GM12878 (cell line): ENCODE measurements around the gene OR51T1. TPM values are rescaled to one million over a fixed set of nuclear protein-coding genes. Genes with fewer than 3 reads are reported as not detected.

ENCODE experiments used
- ATAC-seq: fragments of 200-7000 bp; cut with Tn5 transposase; 3 replicates; pipeline ENCODE4 v1.9.1; 2020; ENCODE audit warnings: mild to moderate bottlenecking, moderate library complexity
- Bru-seq: library from RNA; stranded (reverse); fragments of 400-500 nt; gene quantifications from one replicate; lab custom pipeline; 2021; lab: Mats Ljungman, UMichigan
- BruChase-seq, 2 experiments: library from RNA; stranded (reverse); fragments of 400-500 nt; gene quantifications; one replicate each; lab custom pipeline; 2021; lab: Mats Ljungman, UMichigan
- BruUV-seq: library from RNA; stranded (reverse); fragments of 400-500 nt; replicated peaks from 2 replicates; lab custom pipeline; 2021; lab: Mats Ljungman, UMichigan
- CTCF ChIA-PET: fragments of 300-600 bp; sonication (Branson Sonifier 250); formaldehyde crosslinking; extraction: SDS; loops from one replicate; lab custom pipeline; 2021; ENCODE audit warnings: inconsistent platforms; lab: Yijun Ruan, JAX
- POLR2A ChIA-PET: fragments of 350-600 bp; formaldehyde crosslinking; extraction: SDS; loops from one replicate; lab custom pipeline; 2021; ENCODE audit warnings: inconsistent platforms; lab: Charles Lee
- RAD21 ChIA-PET: fragments of 300-600 bp; sonication (Branson Sonifier 250); formaldehyde crosslinking; loops from one replicate; lab custom pipeline; 2023; ENCODE audit warnings: antibody characterized with exemption; ENCODE audit not compliant: unreplicated experiment; lab: Charles Lee
- SMC1A ChIA-PET: fragments of 300-600 bp; sonication (Branson Sonifier 250); formaldehyde crosslinking; loops from one replicate; lab custom pipeline; 2023; ENCODE audit not compliant: unreplicated experiment, uncharacterized antibody; lab: Charles Lee
- DNase-seq: peaks from one replicate; pipeline ENCODE4 v3.0.0-alpha.2; 2011; ENCODE audit warnings: low read depth, low spot score
- FAIRE-seq: peaks from 3 replicates; lab custom pipeline; 2011; peaks lifted over from hg19 to GRCh38; lab: Jason Lieb, UNC
- H2AFZ ChIP-seq: 2 replicates; pipeline ENCODE4 v1.6.0; 2011; ENCODE audit warnings: low read depth, low read length, control low read depth; ENCODE audit not compliant: control insufficient read depth
- H3K27ac ChIP-seq: 2 replicates; pipeline ENCODE4 v1.5.1; 2011; ENCODE audit warnings: control low read depth; ENCODE audit not compliant: control insufficient read depth, insufficient read depth
- H3K27me3 ChIP-seq, 2 experiments: replicated peaks in 1 of 2; 2 replicates each; pipeline versions ENCODE4 v1.6.0 to v1.6.1; 2011; ENCODE audit warnings: low read length in 1 of 2; ENCODE audit not compliant: control insufficient read depth in 2 of 2, insufficient read depth in 2 of 2
- H3K36me3 ChIP-seq, 2 experiments: 2 replicates each; pipeline ENCODE4 v1.5.1; 2011; ENCODE audit warnings: low read length in 1 of 2; ENCODE audit not compliant: control insufficient read depth in 2 of 2, insufficient read depth in 2 of 2
- H3K4me1 ChIP-seq: 2 replicates; pipeline ENCODE4 v1.6.1; 2011; ENCODE audit warnings: mild to moderate bottlenecking, low read length, moderate library complexity, mixed read lengths; ENCODE audit not compliant: control insufficient read depth, insufficient read depth
- H3K4me2 ChIP-seq: 2 replicates; pipeline ENCODE4 v1.6.0; 2011; ENCODE audit warnings: control low read depth; ENCODE audit not compliant: control insufficient read depth, insufficient read depth
- H3K4me3 ChIP-seq: fragments of 200-600 bp; sonication (generic); 2 replicates; pipeline ENCODE4 v1.5.1; 2016
- H3K79me2 ChIP-seq: 2 replicates; pipeline ENCODE4 v1.6.0; 2011; ENCODE audit warnings: low read length; ENCODE audit not compliant: control insufficient read depth, insufficient read depth
- H3K9ac ChIP-seq: 2 replicates; pipeline ENCODE4 v1.8.0; 2011; ENCODE audit warnings: low read length, control low read depth, mixed read lengths; ENCODE audit not compliant: control insufficient read depth, insufficient read depth
- H3K9me3 ChIP-seq: replicated peaks from 3 replicates; pipeline ENCODE4 v1.5.1; 2011; ENCODE audit warnings: mild to moderate bottlenecking, low read length; ENCODE audit not compliant: control insufficient read depth, insufficient read depth
- H4K20me1 ChIP-seq: 2 replicates; pipeline ENCODE4 v1.6.0; 2011; ENCODE audit not compliant: control insufficient read depth, insufficient read depth
- BCLAF1 ChIP-seq: fragments of 450-650 bp; IDR thresholded peaks from 2 replicates; pipeline ENCODE4 v1.6.1; 2017; ENCODE audit warnings: antibody characterized with exemption, mild to moderate bottlenecking, moderate library complexity
- CREB1 ChIP-seq: IDR thresholded peaks from 2 replicates; pipeline ENCODE4 v1.6.1; 2012; ENCODE audit warnings: low read depth, mild to moderate bottlenecking, inconsistent platforms
- EZH2 ChIP-seq: IDR thresholded peaks from 2 replicates; pipeline ENCODE4 v1.6.1; 2012; ENCODE audit warnings: low read depth, mild to moderate bottlenecking, control low read depth, inconsistent platforms, low read length, borderline replicate concordance; ENCODE audit not compliant: control insufficient read depth
- RELB ChIP-seq: fragments of 450-650 bp; IDR thresholded peaks from 2 replicates; pipeline ENCODE4 v1.6.1; 2017; ENCODE audit warnings: low read depth, mild to moderate bottlenecking, moderate library complexity
- STAT1 ChIP-seq: fragments of 450-650 bp; conservative IDR thresholded peaks from 2 replicates; pipeline ENCODE4 v1.6.1; 2014; ENCODE audit warnings: antibody characterized with exemption, mild to moderate bottlenecking
- TAF1 ChIP-seq: IDR thresholded peaks from 2 replicates; pipeline ENCODE4 v1.6.1; 2011; ENCODE audit warnings: mild to moderate bottlenecking, low read depth, low read length, borderline replicate concordance
- WRNIP1 ChIP-seq: IDR thresholded peaks from 2 replicates; pipeline ENCODE4 v1.6.1; 2011; ENCODE audit warnings: low read depth, low read length, improper control_type of control experiment, borderline replicate concordance
- YY1 ChIP-seq: IDR thresholded peaks from 2 replicates; pipeline ENCODE4 v1.6.1; 2011; ENCODE audit warnings: low read depth, mild to moderate bottlenecking, low read length
- WGBS: methylation state at CpG from one replicate; pipeline ENCODE4 v1.1.6; 2016; ENCODE audit warnings: low lambda C conversion rate; ENCODE audit not compliant: insufficient replicate concordance, insufficient coverage; ENCODE audit errors: missing lambda C conversion rate; 5-methylcytosine and 5-hydroxymethylcytosine counted together
- in situ Hi-C: fragments of 300-500 bp; cut with MboI; formaldehyde crosslinking; loops from 9 replicates; pipeline ENCODE4 v1.14.3; 2018; ENCODE audit warnings: mixed read lengths
- intact Hi-C: fragments of 100-400 bp; cut with micrococcal nuclease; formaldehyde crosslinking; loops from one replicate; pipeline ENCODE4 v1.14.2; 2022; ENCODE audit not compliant: unreplicated experiment
- long read RNA-seq, 2 experiments: library from polyadenylated mRNA; unstranded; transcript quantifications; one replicate each; pipeline ENCODE4 v2.0.0, GENCODE V29; 2019 to 2020
- polyA minus RNA-seq, 3 experiments: library from RNA; depleted of rRNA, polyadenylated mRNA; stranded (reverse); fragments of >200 nt; gene quantifications; 2 replicates each; pipeline ENCODE4 v1.2.3, GENCODE V29; 2011
- polyA plus RNA-seq, 11 experiments: library from polyadenylated mRNA; depleted of rRNA in 4 of 11; unstranded in 6 of 11; stranded (reverse) in 5 of 11; fragments of >200 nt; fragmentation: Nextera tagmentation in 4 of 11; fragmentation: Illumina TruSeq in 1 of 11; extraction: Ambion mirVana in 4 of 11; extraction: Trizol in 1 of 11; gene quantifications; 1 replicate in 1 of 11; 2 replicates in 10 of 11; pipeline versions ENCODE4 v1.2.1 to v1.2.3, GENCODE V29; 2011 to 2016; ENCODE audit warnings: inconsistent platforms in 2 of 11, missing spikeins in 2 of 11, low read depth in 1 of 11
- total RNA-seq, 4 experiments: library from RNA; depleted of rRNA in 3 of 4; stranded (reverse); fragments of >200 nt in 3 of 4; fragmentation: Illumina TruSeq in 1 of 4; extraction: Trizol in 1 of 4; gene quantifications; 2 replicates each; pipeline versions ENCODE4 v1.2.1 to v1.2.3, GENCODE V29; 2013 to 2021
- TF ChIP-seq, protein P1 (sequence below): fragments of 450-650 bp; IDR thresholded peaks from 2 replicates; pipeline ENCODE4 v1.6.1; 2017; ENCODE audit warnings: mild to moderate bottlenecking, low read depth, inconsistent platforms; ENCODE audit not compliant: poor library complexity, severe bottlenecking
- TF ChIP-seq, protein P2 (sequence below): fragments of 450-650 bp; formaldehyde crosslinking; IDR thresholded peaks from 2 replicates; pipeline ENCODE4 v1.4.0; 2022; ENCODE audit warnings: mild to moderate bottlenecking, moderate library complexity

The OR51T1 gene
- total RNA-seq (2013; cell fraction: nucleolus; rRNA removed): not detected in 2 replicates
- total RNA-seq (2014; rRNA removed) (not detected in 2 replicates), total RNA-seq (2014; rRNA removed; fragmentation: Illumina TruSeq; extraction: Trizol) (not detected in 2 replicates), total RNA-seq (2021) (not detected in 2 replicates), polyA plus RNA-seq (2011; rRNA removed) (not detected in 2 replicates), polyA plus RNA-seq (2014; fragmentation: Illumina TruSeq; extraction: Trizol) (not detected in 2 replicates), polyA plus RNA-seq (2014; fragmentation: Nextera tagmentation; extraction: Ambion mirVana) (not detected), polyA plus RNA-seq (2014; rRNA removed) (not detected in 2 replicates), polyA plus RNA-seq (2016; fragmentation: Nextera tagmentation; extraction: Ambion mirVana) (not detected), polyA minus RNA-seq (2011; rRNA and poly(A)+ RNA removed) (not detected in 2 replicates), Bru-seq, nascent RNA (not detected), BruChase-seq, experiment 1, labeled RNA remaining after a 6-hour chase (not detected), BruChase-seq, experiment 2, labeled RNA remaining after a 2-hour chase (not detected)
- polyA plus RNA-seq (2011; ENCODE audit: low read depth): not detected
- polyA plus RNA-seq (2011; cell fraction: cytosol; rRNA removed): not detected in 2 replicates
- polyA plus RNA-seq (2011; cell fraction: nucleus; rRNA removed): not detected in 2 replicates
- polyA plus RNA-seq (2012): not detected in 2 replicates
- polyA minus RNA-seq (2011; cell fraction: cytosol; rRNA and poly(A)+ RNA removed): not detected in 2 replicates
- polyA minus RNA-seq (2011; cell fraction: nucleus; rRNA and poly(A)+ RNA removed): not detected in 2 replicates
- long read RNA-seq, experiment 1: 0 reads
- long read RNA-seq, experiment 2: 0 reads

GRCh38 chr11:4881860-4882500, at the start of gene OR51T1:
OR51T1 (plus strand) TSS chr11:4881900; CDS start chr11:4881900, 0 bp downstream.
- Histone ChIP-seq H2AFZ (no peak within 1 kb of the TSS), H3K27me3 (no peaks in the 10 kb centered on the region), H3K4me3 (no peak within 1 kb of the TSS), H3K4me2 (no peak within 1 kb of the TSS), H3K79me2 (no peaks in the 10 kb centered on the region), H3K4me1 (no peaks in the 10 kb centered on the region), H3K9me3 (no peaks in the 10 kb centered on the region), H3K9ac (no peak within 1 kb of the TSS), H3K36me3 (no peaks in the 10 kb centered on the region), H3K27ac (no peak within 1 kb of the TSS), H4K20me1 (no peaks in the 10 kb centered on the region)
- FAIRE-seq: no peak
- no peak for DNase-seq
- no peak for ATAC-seq
- ChIA-PET POLR2A (no interaction called here), RAD21 (no interaction called here), CTCF (no interaction called here), SMC1A (no interaction called here)
- in situ Hi-C loops: no loop called here
- intact Hi-C loops: no loop called here
- no TSS peak for BruUV-seq
- whole genome bisulfite sequencing: 29% methylated on average over 8 of the region's 8 CpGs
- TF ChIP-seq YY1 (no peak), STAT1 (no peak), WRNIP1 (no peak), TAF1 (no peak), BCLAF1 (no peak), CREB1 (no peak), RELB (no peak), EZH2 (no peak)
- TF ChIP-seq, protein P1, sequence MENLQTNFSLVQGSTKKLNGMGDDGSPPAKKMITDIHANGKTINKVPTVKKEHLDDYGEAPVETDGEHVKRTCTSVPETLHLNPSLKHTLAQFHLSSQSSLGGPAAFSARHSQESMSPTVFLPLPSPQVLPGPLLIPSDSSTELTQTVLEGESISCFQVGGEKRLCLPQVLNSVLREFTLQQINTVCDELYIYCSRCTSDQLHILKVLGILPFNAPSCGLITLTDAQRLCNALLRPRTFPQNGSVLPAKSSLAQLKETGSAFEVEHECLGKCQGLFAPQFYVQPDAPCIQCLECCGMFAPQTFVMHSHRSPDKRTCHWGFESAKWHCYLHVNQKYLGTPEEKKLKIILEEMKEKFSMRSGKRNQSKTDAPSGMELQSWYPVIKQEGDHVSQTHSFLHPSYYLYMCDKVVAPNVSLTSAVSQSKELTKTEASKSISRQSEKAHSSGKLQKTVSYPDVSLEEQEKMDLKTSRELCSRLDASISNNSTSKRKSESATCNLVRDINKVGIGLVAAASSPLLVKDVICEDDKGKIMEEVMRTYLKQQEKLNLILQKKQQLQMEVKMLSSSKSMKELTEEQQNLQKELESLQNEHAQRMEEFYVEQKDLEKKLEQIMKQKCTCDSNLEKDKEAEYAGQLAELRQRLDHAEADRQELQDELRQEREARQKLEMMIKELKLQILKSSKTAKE: no peak
- TF ChIP-seq, protein P2, sequence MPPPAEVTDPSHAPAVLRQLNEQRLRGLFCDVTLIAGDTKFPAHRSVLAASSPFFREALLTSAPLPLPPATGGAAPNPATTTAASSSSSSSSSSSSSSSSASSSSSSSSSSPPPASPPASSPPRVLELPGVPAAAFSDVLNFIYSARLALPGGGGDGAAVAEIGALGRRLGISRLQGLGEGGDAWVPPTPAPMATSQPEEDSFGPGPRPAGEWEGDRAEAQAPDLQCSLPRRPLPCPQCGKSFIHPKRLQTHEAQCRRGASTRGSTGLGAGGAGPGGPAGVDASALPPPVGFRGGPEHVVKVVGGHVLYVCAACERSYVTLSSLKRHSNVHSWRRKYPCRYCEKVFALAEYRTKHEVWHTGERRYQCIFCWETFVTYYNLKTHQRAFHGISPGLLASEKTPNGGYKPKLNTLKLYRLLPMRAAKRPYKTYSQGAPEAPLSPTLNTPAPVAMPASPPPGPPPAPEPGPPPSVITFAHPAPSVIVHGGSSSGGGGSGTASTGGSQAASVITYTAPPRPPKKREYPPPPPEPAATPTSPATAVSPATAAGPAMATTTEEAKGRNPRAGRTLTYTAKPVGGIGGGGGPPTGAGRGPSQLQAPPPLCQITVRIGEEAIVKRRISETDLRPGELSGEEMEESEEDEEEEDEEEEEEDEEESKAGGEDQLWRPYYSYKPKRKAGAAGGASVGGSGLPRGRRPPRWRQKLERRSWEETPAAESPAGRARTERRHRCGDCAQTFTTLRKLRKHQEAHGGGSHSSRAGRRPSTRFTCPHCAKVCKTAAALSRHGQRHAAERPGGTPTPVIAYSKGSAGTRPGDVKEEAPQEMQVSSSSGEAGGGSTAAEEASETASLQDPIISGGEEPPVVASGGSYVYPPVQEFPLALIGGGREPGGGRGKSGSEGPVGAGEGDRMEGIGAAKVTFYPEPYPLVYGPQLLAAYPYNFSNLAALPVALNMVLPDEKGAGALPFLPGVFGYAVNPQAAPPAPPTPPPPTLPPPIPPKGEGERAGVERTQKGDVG: no peak
